Stimulated activated CD8-positive, alpha-beta memory T cell treated with anti-CD3 and anti-CD28 coated beads, Interleukin-15, amount 100 ng/mL, for 48 hours (primary cell): Measurements from ENCODE around the gene SPIRE2.
A peak's percentile ranks its signal among the peaks of the same experiment; 100 is the strongest.
"Not testable (repeated sequence)": the region's sequence is repeated elsewhere in the genome, so short reads cannot be mapped to it uniquely, and the experiment has no call there.

Experiments used
- DNase-seq, 2 donors: peaks; one replicate each; pipeline ENCODE4 v3.0.0-alpha.2; 2020; ENCODE audit warnings: low read depth in 2 of 2

Gene SPIRE2

GRCh38 chr16:89914642-89915285 is 86.5 kb downstream of the SPIRE2 start:
- not testable (repeated sequence) for DNase-seq

- DNase-seq = no peak
Measured at GRCh38 chr16:89915303-89916232, 87.3 kb downstream of the SPIRE2 start.

GRCh38 chr16:89917773-89918452 is 89.6 kb downstream of the SPIRE2 start:
- DNase-seq = peak; percentile 78 to 82

- DNase-seq = no peak
Measured at GRCh38 chr16:89918453-89919347, 90.4 kb downstream of the SPIRE2 start, which contains the start of gene MC1R. Gene MC1R, plus strand, starts transcription at chr16:89918862. Its CDS starts 397 bp downstream, at chr16:89919259.

GRCh38 chr16:89919535-89920406 is 91.5 kb downstream of the SPIRE2 start:
- no peak for DNase-seq

- no peak for DNase-seq
Measured at GRCh38 chr16:89920723-89921122, 92.4 kb downstream of the SPIRE2 start.
